IMR-90 (cell line): ENCODE data around the gene SIRPG. TPM values are rescaled to one million over a fixed set of nuclear protein-coding genes. Genes with fewer than 3 reads are reported as not detected.

Experiments used
- ATAC-seq: fragments of 200-7000 bp; cut with Tn5 transposase; 2 replicates; pipeline ENCODE4 v1.9.1; 2020; ENCODE audit warnings: low read depth, mild to moderate bottlenecking, moderate library complexity
- BruUV-seq: library from RNA; stranded (reverse); fragments of 400-500 nt; replicated peaks from 2 replicates; lab custom pipeline; 2021; lab: Mats Ljungman, UMichigan
- CTCF ChIA-PET: fragments of 300-600 bp; formaldehyde crosslinking; extraction: SDS; loops from one replicate; lab custom pipeline; 2021; ENCODE audit warnings: antibody characterized with exemption; lab: Yijun Ruan, JAX
- POLR2A ChIA-PET: fragments of 300-600 bp; sonication (Branson Sonifier 250); formaldehyde crosslinking; loops from one replicate; lab custom pipeline; 2022; ENCODE audit warnings: antibody characterized with exemption; ENCODE audit not compliant: unreplicated experiment; lab: Charles Lee
- DNase-seq: peaks from one replicate; pipeline ENCODE4 v3.0.0; 2013
- H2AFZ ChIP-seq: replicated peaks from 2 replicates; pipeline ENCODE3; 2013; ENCODE audit warnings: low read length, mild to moderate bottlenecking; ENCODE audit not compliant: poor library complexity
- H2AK5ac ChIP-seq: 2 replicates; pipeline ENCODE4 v1.6.1; 2013; ENCODE audit warnings: low read depth, low read length, inconsistent platforms
- H2AK9ac ChIP-seq: replicated peaks from 2 replicates; pipeline ENCODE3; 2013; ENCODE audit warnings: mild to moderate bottlenecking, low read depth, low read length, moderate library complexity; ENCODE audit not compliant: poor library complexity
- H2BK120ac ChIP-seq: 2 replicates; pipeline ENCODE4 v1.6.1; 2013; ENCODE audit warnings: low read depth, low read length, inconsistent platforms
- H2BK15ac ChIP-seq: 3 replicates; pipeline ENCODE4 v1.6.1; 2013; ENCODE audit warnings: low read depth, low read length, inconsistent platforms
- H2BK20ac ChIP-seq: 2 replicates; pipeline ENCODE4 v1.6.1; 2013; ENCODE audit warnings: low read depth, mild to moderate bottlenecking, inconsistent platforms, low read length, moderate library complexity
- H2BK5ac ChIP-seq: 2 replicates; pipeline ENCODE4 v1.6.1; 2013; ENCODE audit warnings: mild to moderate bottlenecking, low read depth, low read length, inconsistent platforms; ENCODE audit not compliant: poor library complexity, severe bottlenecking
- H3K14ac ChIP-seq: replicated peaks from 2 replicates; pipeline ENCODE4 v1.6.1; 2013; ENCODE audit warnings: low read depth, low read length, inconsistent platforms
- H3K18ac ChIP-seq: 2 replicates; pipeline ENCODE4 v1.6.1; 2013; ENCODE audit warnings: low read depth, low read length, control low read depth
- H3K23ac ChIP-seq: 2 replicates; pipeline ENCODE4 v1.6.1; 2013; ENCODE audit warnings: low read depth, low read length, inconsistent platforms
- H3K27ac ChIP-seq: 2 replicates; pipeline ENCODE4 v1.5.1; 2013; ENCODE audit warnings: mild to moderate bottlenecking, control low read depth, low read length; ENCODE audit not compliant: insufficient read depth
- H3K27me3 ChIP-seq: 2 replicates; pipeline ENCODE4 v1.6.1; 2013; ENCODE audit warnings: low read length; ENCODE audit not compliant: control insufficient read depth, insufficient read depth
- H3K36me3 ChIP-seq: 2 replicates; pipeline ENCODE4 v1.6.1; 2013; ENCODE audit warnings: low read length, mixed read lengths; ENCODE audit not compliant: control insufficient read depth, insufficient read depth
- H3K4ac ChIP-seq: 2 replicates; pipeline ENCODE4 v1.6.1; 2013; ENCODE audit warnings: low read depth, low read length, inconsistent platforms
- H3K4me1 ChIP-seq: 2 replicates; pipeline ENCODE4 v1.6.1; 2013; ENCODE audit warnings: low read length, mixed read lengths; ENCODE audit not compliant: control insufficient read depth, insufficient read depth
- H3K4me2 ChIP-seq: 2 replicates; pipeline ENCODE4 v1.6.1; 2013; ENCODE audit warnings: low read depth, mild to moderate bottlenecking, control low read depth, low read length, moderate library complexity
- H3K4me3 ChIP-seq: 2 replicates; pipeline ENCODE4 v1.5.1; 2013; ENCODE audit warnings: low read depth, mild to moderate bottlenecking, control low read depth, low read length, moderate library complexity; ENCODE audit not compliant: insufficient read depth
- H3K56ac ChIP-seq: 2 replicates; pipeline ENCODE4 v1.6.1; 2013; ENCODE audit warnings: low read length, inconsistent platforms; ENCODE audit not compliant: insufficient read depth; ENCODE audit errors: extremely low read depth
- H3K79me1 ChIP-seq, 2 experiments: 2 replicates each; pipeline ENCODE4 v1.6.1; 2013; ENCODE audit warnings: low read length in 2 of 2, inconsistent platforms in 1 of 2, low read depth in 1 of 2
- H3K9ac ChIP-seq: 2 replicates; pipeline ENCODE4 v1.6.1; 2013; ENCODE audit warnings: low read depth, low read length, control low read depth
- H3K9me1 ChIP-seq: 2 replicates; pipeline ENCODE4 v1.6.1; 2013; ENCODE audit warnings: low read length, inconsistent platforms; ENCODE audit not compliant: insufficient read depth
- H3K9me3 ChIP-seq: 2 replicates; pipeline ENCODE4 v1.6.1; 2013; ENCODE audit warnings: low read length; ENCODE audit not compliant: control insufficient read depth, insufficient read depth
- H4K20me1 ChIP-seq: 2 replicates; pipeline ENCODE4 v1.6.1; 2013; ENCODE audit warnings: low read length, inconsistent platforms; ENCODE audit not compliant: insufficient read depth
- H4K5ac ChIP-seq: 2 replicates; pipeline ENCODE4 v1.6.1; 2013; ENCODE audit warnings: mild to moderate bottlenecking, low read depth, low read length, control low read depth
- H4K8ac ChIP-seq, 2 experiments: 2 replicates each; pipeline ENCODE4 v1.6.1; 2013; ENCODE audit warnings: low read depth in 2 of 2, low read length in 2 of 2, control low read depth in 1 of 2, inconsistent platforms in 1 of 2
- H4K91ac ChIP-seq: 2 replicates; pipeline ENCODE4 v1.6.1; 2013; ENCODE audit warnings: low read depth, low read length, inconsistent platforms; ENCODE audit not compliant: insufficient read depth
- BHLHE40 ChIP-seq: fragments of 150-350 bp; IDR thresholded peaks from 2 replicates; pipeline ENCODE4 v1.6.1; 2016; ENCODE audit warnings: mild to moderate bottlenecking, low read depth, low read length
- CEBPB ChIP-seq: IDR thresholded peaks from 2 replicates; pipeline ENCODE4 v1.6.1; 2012; ENCODE audit warnings: low read depth, low read length, improper control_type of control experiment
- CHD1 ChIP-seq: IDR thresholded peaks from 2 replicates; pipeline ENCODE4 v1.6.1; 2012; ENCODE audit warnings: low read depth, low read length, improper control_type of control experiment
- CTCF ChIP-seq: conservative IDR thresholded peaks from 2 replicates; pipeline ENCODE4 v1.5.1; 2012; ENCODE audit warnings: mild to moderate bottlenecking, low read depth, low read length, improper control_type of control experiment
- ELK1 ChIP-seq: fragments of 150-350 bp; IDR thresholded peaks from 2 replicates; pipeline ENCODE4 v1.6.1; 2016; ENCODE audit warnings: low read depth, mild to moderate bottlenecking, low read length, moderate library complexity, borderline replicate concordance
- FOS ChIP-seq: fragments of 150-350 bp; IDR thresholded peaks from 2 replicates; pipeline ENCODE4 v1.6.1; 2016; ENCODE audit warnings: low read depth, low read length
- MAFK ChIP-seq: IDR thresholded peaks from 2 replicates; pipeline ENCODE4 v1.6.1; 2012; ENCODE audit warnings: low read depth, low read length, improper control_type of control experiment
- MAZ ChIP-seq: IDR thresholded peaks from 2 replicates; pipeline ENCODE4 v1.6.1; 2012; ENCODE audit warnings: low read depth, mild to moderate bottlenecking, low read length, improper control_type of control experiment, moderate library complexity, borderline replicate concordance
- MXI1 ChIP-seq: IDR thresholded peaks from 2 replicates; pipeline ENCODE4 v1.6.1; 2012; ENCODE audit warnings: low read depth, mild to moderate bottlenecking, low read length, moderate library complexity, borderline replicate concordance
- NFE2L2 ChIP-seq: fragments of 150-350 bp; IDR thresholded peaks from 2 replicates; pipeline ENCODE4 v1.6.1; 2016; ENCODE audit warnings: low read depth, mild to moderate bottlenecking, low read length
- RAD21 ChIP-seq: IDR thresholded peaks from 2 replicates; pipeline ENCODE4 v1.6.1; 2012; ENCODE audit warnings: low read length, improper control_type of control experiment
- RCOR1 ChIP-seq: IDR thresholded peaks from 2 replicates; pipeline ENCODE4 v1.6.1; 2012; ENCODE audit warnings: mild to moderate bottlenecking, low read length, improper control_type of control experiment; ENCODE audit not compliant: insufficient replicate concordance
- RFX5 ChIP-seq: IDR thresholded peaks from 2 replicates; pipeline ENCODE4 v1.8.0; 2012; ENCODE audit warnings: low read depth, mild to moderate bottlenecking, low read length, moderate library complexity
- SMC3 ChIP-seq: fragments of 150-350 bp; IDR thresholded peaks from 2 replicates; pipeline ENCODE4 v1.6.1; 2016; ENCODE audit warnings: low read depth, mild to moderate bottlenecking, antibody characterized with exemption, low read length, moderate library complexity
- USF2 ChIP-seq: fragments of 150-350 bp; IDR thresholded peaks from 2 replicates; pipeline ENCODE4 v1.6.1; 2017; ENCODE audit warnings: mild to moderate bottlenecking, antibody characterized with exemption, low read length, low read depth
- WGBS, 2 experiments: methylation state at CpG; one replicate each; pipeline versions ENCODE4 v1.1.5 to v1.1.7; 2013; ENCODE audit warnings: missing lambda C conversion rate in 2 of 2; ENCODE audit not compliant: insufficient read length in 1 of 2; ENCODE audit errors: extremely low coverage in 2 of 2; 5-methylcytosine and 5-hydroxymethylcytosine counted together
- dilution Hi-C: fragments of 300-500 bp; cut with HindIII; formaldehyde crosslinking; loops from one replicate; pipeline ENCODE4 v1.14.3; 2018; ENCODE audit warnings: low sequenced_read_pairs; ENCODE audit not compliant: unreplicated experiment
- in situ Hi-C: fragments of 300-500 bp; cut with MboI; formaldehyde crosslinking; loops from 3 replicates; pipeline ENCODE4 v1.14.3; 2019; ENCODE audit warnings: low sequenced_read_pairs, inconsistent platforms, mixed read lengths
- intact Hi-C: fragments of 100-400 bp; cut with micrococcal nuclease; formaldehyde crosslinking; loops from 2 replicates; pipeline ENCODE4 v1.10.0; 2022
- polyA plus RNA-seq, 3 experiments: library from polyadenylated mRNA; depleted of rRNA; stranded (reverse); fragments of >200 nt; gene quantifications; 2 replicates each; pipeline ENCODE4 v1.2.3, GENCODE V29; 2012; ENCODE audit warnings: low replicate concordance in 1 of 3
- total RNA-seq: library from RNA; depleted of rRNA; stranded (reverse); fragments of >200 nt; gene quantifications from 2 replicates; pipeline ENCODE4 v1.2.3, GENCODE V29; 2012

SIRPG gene
- total and polyA plus RNA-seq, 2 of the 4 experiments (the other 2 are of a cell fraction): not detected

GRCh38 chr20:1651268-1652058, 6.1 kb downstream of the SIRPG start:
- Histone ChIP-seq H3K9me1 (no peaks in the 10 kb centered on the region), H4K5ac (no peak overlapping the region), H3K27me3 (no peaks in the 10 kb centered on the region), H4K91ac (no peak overlapping the region), H3K23ac (no peak overlapping the region), H2BK120ac (no peak overlapping the region), H4K20me1 (no peaks in the 10 kb centered on the region), H3K18ac (no peak overlapping the region), H3K9me3 (no peaks in the 10 kb centered on the region), H2AK5ac (no peak overlapping the region), H4K8ac (no peak overlapping the region), H2BK20ac (no peak overlapping the region), H3K9ac (no peak overlapping the region), H3K27ac (no peak overlapping the region), H3K14ac (no peak overlapping the region), H3K79me1 (no peaks in the 10 kb centered on the region), H3K4me2 (no peak overlapping the region), H3K56ac (no peak overlapping the region), H3K4me3 (no peak overlapping the region), H2AK9ac (no peak overlapping the region), H3K36me3 (no peaks in the 10 kb centered on the region), H2AFZ (no peak overlapping the region), H3K4me1 (no peaks in the 10 kb centered on the region), H2BK15ac (no peak overlapping the region), H2BK5ac (no peak overlapping the region), H3K4ac (no peak overlapping the region)
- no peak for ATAC-seq
- DNase-seq: no peak
- 0% methylated on average over 1 of the region's 3 CpGs; no CpG with 5 or more reads in 1 of the 2 experiments for WGBS, 2 experiments
- CTCF ChIA-PET: no interaction called here
- dilution Hi-C loops (no loop called here), intact Hi-C loops (no loop called here), in situ Hi-C loops (no loop called here)
- TF ChIP-seq RAD21 (no peak), CHD1 (no peak), RFX5 (no peak), USF2 (no peak), RCOR1 (no peak), NFE2L2 (no peak), CTCF (no peak), CEBPB (no peak), BHLHE40 (no peak), SMC3 (no peak), MAZ (no peak), ELK1 (no peak), MXI1 (no peak), MAFK (no peak), FOS (no peak)
- POLR2A ChIA-PET: no interaction called here
- BruUV-seq: no TSS peak
